ENCODE results near the gene SLC25A52.
"Not testable (repeated sequence)": the region's sequence is repeated elsewhere in the genome, so short reads cannot be mapped to it uniquely, and the experiment has no call there.

SLC25A52 gene

DNA sequence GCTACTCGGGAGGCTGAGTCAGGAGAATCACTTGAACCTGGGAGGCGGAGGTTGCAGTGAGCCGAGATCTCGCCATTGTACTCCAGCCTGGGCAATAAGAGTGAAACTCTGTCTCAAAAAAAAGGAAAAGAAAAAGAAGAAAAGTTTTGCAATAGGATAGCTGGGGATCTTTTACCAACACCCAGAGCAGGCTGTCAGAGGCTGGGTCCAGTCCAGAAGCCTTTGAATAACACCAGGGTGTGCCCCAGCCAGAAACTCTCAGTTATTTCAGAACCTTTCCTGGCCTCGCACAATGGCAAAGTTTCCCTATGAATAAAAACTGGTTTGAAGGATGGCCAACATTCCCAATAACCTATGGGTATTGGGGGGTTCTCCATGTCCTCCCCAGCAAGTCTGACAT is 17.1 kb downstream of the SLC25A52 start:
- DNase-seq (ENCODE audit: low read depth, low spot score); H3K27ac ChIP-seq: not testable (repeated sequence)

DNA sequence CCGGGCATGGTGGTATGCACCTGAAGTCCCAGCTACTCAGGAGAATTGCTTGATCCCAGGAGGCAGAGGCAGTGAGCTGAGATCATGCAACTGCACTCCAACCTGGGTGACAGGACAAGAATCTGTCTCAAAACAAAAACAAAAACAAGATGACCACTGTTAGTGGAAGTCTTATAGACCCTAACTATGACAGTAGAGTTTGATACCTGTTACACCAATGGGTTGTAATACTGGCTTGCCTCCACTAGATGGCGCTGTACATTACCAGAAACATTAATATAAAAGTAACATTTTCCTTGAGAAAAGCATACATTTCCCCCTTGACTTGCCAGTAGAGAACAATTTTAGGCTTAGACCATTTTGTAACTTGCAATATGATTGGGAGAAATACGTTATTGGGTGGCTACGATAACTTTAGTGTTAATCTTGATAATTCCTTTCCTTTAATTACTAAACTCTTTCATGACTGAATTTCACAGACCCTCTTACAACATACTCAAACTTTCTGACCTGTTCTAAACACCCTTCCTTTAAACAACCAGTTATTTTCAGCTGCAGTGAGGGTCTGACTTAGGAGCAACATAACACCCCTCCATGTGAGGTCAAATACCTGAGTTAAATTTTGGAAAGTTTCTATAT is 19.5 kb downstream of the SLC25A52 start:
- no peak overlapping the region for H3K27ac ChIP-seq
- DNase-seq (ENCODE audit: low read depth, low spot score) = no peak

DNA sequence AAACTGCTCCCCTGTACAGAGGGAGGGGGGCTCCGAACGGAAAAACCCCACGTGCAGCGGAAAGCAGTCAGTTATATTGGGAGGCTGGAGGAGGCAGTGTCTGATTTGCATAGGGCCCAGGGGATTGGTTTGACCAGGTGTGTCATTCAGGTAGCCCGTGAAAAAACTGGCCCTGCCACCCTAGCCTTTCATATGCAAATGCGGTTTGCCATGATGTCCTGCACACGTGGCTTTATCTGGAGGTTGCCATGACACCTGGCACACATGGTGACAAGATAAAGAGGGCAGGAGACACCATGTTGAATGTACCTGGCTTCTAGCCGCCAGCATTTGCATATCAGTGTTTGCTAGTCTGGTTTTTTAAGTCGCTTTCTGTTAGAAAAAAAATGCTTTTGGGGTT is 20.5 kb downstream of the SLC25A52 start:
- DNase-seq (ENCODE audit: low read depth, low spot score) = no peak
- H3K27ac ChIP-seq = no peak overlapping the region

DNA sequence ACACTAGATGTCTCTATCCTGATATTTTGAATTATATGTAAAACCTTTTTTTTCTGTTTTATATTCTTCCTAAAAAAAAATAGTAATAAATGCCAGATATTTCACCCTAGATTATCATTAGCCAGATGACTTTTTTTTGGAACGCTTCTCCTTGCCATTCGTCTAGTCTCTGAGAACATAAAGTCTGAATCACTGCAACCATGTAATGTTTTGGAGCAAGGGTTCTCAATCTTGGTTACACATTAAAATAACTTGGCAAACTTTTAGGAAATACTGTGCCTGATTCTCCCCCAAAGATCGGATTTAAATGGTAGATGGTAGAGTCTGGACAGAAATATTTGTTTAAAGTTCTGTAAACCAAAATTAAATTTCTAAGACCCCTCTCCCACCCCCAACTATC is 21.0 kb downstream of the SLC25A52 start:
- no peak overlapping the region for H3K27ac ChIP-seq
- DNase-seq (ENCODE audit: low read depth, low spot score) = no peak

DNA sequence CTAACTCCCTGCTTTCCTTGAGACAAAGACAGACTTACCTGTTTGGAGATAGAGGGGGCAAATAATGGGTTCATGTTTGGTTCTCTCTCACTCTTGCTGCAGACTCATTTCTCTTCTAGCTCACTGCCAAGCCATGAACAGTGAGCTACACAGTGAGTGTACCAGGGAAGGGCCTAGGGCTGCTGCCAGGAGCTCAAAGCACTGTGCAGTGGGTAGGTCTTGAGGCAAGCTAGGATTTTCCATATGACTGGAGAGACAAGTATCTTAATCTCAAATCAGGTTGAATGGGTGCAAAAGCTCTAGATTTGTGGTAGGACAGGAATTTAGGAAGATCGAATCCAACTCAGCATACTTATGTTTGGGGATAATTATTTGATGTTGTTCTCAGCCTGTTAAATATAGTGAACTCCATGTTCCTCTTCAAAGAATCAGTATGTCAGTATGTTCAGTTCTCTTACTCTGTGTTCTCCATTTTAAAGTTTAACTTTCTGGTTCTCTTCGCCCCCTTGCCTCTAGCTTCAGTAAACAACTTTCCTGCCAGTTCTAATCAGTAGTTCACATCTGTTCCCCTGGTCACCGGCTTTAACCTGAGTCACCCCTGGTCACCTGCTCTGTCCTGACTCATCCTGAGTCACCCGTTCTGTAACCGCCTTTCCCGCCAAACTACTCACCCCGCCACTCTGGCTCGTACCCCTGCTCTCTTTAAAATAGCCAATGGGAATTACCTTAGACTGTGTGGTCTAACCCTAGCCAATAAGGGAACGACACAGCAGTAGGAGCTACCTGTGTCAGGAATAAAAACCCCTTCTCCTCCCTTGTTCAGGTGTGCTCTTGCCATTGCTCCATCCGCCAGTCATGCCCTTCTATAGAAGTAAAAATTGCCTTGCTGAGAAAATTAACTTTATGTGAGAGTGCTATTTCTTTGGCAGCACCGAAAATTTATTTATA is 21.9 kb downstream of the SLC25A52 start:
- no peak for DNase-seq (ENCODE audit: low read depth, low spot score)
- no peak overlapping the region for H3K27ac ChIP-seq

DNA sequence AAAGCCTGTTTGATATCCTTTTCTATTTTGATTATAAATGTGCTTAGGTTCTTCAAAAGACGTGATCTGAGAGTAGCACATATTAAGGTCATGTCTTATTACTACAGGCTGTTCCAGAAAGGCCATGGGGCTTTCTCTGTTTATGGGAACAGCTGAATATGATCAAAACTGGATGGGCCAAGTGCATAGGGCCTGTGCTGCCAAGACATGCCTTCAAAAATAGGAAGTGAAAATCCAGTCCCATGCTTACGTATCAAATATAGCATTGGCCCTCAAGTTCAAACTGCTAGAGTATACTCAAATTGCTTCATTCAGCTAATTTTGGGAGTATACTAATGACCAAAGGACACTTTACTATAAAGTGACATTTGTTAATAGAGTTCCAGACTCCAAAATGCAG is 24.1 kb downstream of the SLC25A52 start:
- H3K27ac ChIP-seq = no peak overlapping the region
- DNase-seq (ENCODE audit: low read depth, low spot score) = no peak

DNA sequence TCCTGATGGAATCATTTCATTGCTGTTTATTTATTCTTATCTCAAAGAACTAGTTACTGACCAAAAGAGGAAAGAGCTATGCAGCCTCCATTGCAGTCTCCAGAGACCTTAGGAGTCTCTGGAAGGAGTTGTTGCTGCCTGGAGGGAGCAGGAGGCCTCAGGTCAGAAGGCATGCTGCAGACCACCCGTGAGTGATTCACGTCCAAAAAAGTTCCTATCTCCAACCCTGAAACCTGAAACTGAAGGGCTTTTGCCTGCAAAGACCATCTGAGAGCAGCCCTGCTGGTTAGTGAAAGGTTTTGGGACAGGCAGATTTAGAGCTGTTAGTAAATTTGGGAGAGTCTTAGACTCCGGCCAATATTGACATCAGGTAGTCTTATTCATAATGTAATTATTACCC is 29.1 kb downstream of the SLC25A52 start:
- H3K27ac ChIP-seq = no peak overlapping the region
- DNase-seq (ENCODE audit: low read depth, low spot score) = no peak

DNA sequence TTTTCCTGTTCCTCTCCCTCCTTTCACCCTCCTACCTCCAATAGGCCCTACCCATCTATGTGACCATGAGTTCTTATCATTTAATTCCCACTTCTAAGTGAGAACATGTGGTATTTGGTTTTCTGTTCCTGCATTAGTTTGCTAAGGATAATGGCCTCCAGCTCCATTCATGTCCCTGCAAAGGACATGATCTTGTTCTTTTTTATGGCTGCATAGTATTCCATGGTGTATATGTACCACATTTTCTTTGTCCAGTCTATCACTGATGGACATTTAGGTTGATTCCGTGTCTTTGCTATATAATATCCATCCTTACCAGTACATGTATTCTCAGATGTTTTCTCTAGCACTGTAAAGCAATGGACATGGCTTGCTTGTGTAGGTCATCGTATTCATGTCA is 31.5 kb downstream of the SLC25A52 start:
- not testable (repeated sequence) for H3K27ac ChIP-seq; DNase-seq (ENCODE audit: low read depth, low spot score)

DNA sequence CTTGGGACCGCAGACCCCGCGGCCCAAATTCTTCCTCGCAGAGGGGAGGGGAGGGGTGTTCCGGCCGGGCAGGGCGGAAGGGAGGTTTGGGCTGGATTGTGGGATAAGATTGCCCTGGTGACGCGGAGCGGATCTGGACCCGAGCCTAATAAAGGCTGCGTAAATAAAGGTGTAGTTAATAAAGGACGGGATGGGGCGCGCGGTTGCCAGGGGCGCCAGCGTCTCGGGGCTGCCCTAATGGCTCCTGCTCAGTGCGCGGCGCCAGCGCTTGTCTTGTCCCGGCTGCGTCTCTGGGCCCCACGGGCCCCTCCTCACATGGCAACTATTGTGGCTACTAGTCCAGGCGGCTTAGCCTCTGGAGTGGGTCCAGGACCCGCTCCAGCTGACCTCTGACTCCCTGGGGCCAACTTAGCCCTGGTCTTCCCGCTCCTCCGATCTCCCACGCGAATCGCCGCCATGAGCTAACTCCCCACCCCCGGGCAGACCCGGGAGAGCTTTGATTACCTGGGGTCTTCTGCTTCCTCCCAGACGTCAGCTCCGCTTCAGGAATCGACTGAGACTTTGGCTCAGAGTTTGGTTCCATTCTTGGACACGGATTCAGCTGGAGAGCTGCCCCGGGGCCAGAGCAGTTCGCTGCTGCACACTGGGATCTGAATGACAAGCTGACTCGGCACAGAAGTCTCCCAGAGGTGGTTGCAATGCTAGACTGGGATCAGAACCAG is 36.5 kb downstream of the SLC25A52 start:
- H3K27ac ChIP-seq = no peak overlapping the region
- no peak for DNase-seq (ENCODE audit: low read depth, low spot score)

DNA sequence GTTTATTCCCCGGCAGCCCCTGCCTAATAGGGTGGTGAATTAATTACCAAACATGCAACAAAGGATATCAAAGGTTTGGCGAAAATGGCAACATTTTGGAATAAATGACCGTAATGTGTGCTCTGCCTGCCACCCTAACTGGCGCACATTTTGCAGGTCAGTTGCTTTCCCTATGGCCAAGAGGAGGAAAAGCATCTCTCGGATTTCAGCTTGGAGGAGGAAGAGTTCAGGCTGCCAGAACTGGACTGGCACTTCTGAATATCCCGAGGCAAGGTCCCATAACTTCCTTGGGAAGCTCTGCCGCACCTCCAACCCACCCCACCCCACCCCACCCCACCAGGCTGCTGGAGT is 37.1 kb downstream of the SLC25A52 start:
- no peak for DNase-seq (ENCODE audit: low read depth, low spot score)
- H3K27ac ChIP-seq = no peak overlapping the region

DNA sequence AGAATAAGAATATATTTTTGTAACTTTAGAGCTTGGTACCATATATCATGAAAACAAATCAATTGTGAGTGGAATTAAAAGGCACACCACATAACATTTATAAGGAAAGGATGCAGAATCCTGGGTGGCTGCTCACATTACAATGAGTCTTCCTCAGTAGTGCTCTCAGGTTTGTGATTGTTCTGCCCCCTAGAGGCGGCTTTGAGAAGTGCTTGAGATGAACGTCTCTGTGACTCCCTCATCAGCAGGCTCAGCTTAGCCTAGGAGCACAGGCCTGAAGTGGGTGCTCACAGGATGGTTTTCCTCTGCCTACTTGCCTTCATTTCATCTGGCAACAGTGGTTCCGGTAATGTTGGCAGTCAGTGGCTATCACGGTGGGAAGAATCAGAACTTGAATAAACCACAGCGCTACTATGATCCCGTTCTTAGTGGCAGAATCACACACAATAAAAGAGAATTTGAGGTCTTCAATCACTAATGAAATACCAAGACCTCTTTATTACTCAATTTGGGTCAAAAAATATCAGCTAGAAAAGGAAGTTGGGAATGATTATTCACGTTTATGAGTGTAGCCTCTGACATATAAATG is 38.2 kb downstream of the SLC25A52 start:
- H3K27ac ChIP-seq = no peak overlapping the region
- peak; percentile 18 for DNase-seq (ENCODE audit: low read depth, low spot score)

DNA sequence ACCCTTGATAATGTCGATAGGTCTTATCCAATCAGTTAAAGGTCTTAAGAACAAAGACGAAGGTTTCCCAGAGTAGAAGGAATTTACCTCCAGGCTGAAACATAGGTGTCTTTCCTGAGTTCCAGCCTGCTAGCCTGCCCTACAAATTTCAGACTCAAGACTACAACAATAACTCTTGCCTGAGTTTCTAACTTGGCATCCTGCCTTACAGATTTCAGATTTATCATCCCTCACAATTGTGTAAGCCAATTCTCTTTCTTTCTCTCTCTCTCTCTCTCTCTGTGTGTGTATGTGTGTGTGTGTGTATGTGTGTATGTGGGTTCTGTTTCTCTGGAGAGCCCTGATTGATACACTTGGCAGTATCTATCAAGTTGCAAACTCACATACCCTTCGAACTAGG is 39.1 kb downstream of the SLC25A52 start:
- no peak overlapping the region for H3K27ac ChIP-seq
- no peak for DNase-seq (ENCODE audit: low read depth, low spot score)

DNA sequence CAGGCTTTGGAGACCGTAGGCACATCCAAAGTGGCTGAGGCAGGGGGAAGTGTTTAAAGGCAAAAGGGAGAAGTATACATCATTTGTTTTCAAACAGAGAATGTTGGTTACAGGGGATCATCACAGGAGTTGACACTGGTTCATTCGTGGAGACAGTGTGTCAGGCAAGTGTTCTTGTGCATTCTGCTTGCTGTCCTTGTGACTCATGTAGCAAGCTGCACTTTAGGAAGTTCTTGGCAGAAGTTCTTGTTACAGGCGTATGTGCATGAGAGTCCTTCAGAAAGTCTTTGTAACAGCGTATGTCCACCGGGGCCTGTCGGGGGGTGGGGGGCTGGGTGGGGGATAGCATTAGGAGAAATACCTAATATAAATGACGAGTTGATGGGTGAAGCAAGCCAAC is 39.8 kb downstream of the SLC25A52 start:
- H3K27ac ChIP-seq = no peak overlapping the region
- DNase-seq (ENCODE audit: low read depth, low spot score) = no peak

DNA sequence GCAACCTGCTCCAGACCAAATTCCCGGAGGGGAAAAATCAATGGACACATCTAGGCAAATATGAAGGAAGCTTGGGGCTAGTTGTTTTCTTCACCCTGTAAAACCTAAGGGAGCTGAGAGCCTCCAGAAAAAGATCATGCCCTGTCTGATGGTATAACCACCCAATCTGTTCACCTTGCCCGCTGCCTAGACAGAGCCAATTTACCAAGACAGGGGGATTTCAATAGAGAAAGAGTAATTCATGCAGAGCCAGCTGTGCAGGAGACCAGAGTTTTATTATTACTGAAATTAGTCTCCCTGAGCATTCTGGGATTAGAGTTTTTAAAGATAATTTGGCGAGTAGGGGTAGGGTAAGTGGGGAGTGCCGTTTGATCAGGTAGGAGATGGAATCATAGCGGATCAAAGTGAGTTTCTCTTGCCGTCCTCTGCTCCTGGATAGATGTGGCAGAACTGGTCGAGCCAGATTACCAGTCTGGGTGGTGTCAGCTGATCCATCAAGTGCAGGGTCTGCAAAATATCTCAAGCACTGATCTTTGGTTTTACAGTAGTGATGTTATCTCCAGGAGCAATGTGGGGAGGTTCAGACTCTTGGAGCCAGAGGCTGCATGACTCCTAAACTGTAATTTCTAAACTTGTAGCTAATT is 41.2 kb downstream of the SLC25A52 start:
- DNase-seq (ENCODE audit: low read depth, low spot score) = no peak

DNA sequence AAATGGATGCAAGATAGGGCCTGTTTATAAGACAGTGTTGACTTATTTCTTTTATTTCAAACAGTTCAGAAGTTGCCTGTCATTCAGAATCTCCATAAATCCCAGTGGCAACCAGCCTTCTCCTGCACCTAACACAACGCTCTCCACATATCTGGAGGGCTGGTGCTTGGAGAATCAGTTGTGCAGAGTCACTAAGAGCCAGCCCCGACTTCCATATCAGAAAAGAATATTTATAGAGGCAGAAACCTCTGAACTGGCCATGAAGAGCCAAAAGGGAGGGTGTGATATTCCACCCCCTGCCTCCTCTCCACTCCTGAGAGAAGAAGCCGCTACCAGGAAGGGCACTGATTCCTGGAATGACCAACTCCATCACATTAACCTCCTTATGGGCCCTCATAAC is 42.3 kb downstream of the SLC25A52 start:
- no peak overlapping the region for H3K27ac ChIP-seq
- DNase-seq (ENCODE audit: low read depth, low spot score) = no peak

More for the DNA sequence above, 41.2 kb downstream of the SLC25A52 start:
- no peak overlapping the region for H3K27ac ChIP-seq

DNA sequence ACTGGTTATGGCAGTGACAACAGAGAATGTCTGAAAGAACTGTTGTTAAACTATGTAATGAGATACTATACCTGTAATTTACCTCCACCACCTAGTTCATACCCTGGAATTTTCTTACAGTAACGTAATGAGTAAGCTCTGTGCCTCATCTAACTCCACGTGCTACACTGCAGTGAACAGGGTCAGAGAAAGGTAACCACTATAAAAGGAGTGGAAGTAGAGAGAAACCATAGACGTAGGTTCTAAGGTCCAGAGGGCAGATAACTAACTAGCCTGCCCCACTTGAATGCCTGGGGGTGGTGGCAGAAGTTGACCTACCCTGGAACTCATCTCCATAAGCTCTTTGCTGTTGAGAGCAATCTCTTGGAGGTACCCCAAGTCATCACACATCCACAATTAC is 44.3 kb downstream of the SLC25A52 start:
- no peak overlapping the region for H3K27ac ChIP-seq
- DNase-seq (ENCODE audit: low read depth, low spot score) = no peak

DNA sequence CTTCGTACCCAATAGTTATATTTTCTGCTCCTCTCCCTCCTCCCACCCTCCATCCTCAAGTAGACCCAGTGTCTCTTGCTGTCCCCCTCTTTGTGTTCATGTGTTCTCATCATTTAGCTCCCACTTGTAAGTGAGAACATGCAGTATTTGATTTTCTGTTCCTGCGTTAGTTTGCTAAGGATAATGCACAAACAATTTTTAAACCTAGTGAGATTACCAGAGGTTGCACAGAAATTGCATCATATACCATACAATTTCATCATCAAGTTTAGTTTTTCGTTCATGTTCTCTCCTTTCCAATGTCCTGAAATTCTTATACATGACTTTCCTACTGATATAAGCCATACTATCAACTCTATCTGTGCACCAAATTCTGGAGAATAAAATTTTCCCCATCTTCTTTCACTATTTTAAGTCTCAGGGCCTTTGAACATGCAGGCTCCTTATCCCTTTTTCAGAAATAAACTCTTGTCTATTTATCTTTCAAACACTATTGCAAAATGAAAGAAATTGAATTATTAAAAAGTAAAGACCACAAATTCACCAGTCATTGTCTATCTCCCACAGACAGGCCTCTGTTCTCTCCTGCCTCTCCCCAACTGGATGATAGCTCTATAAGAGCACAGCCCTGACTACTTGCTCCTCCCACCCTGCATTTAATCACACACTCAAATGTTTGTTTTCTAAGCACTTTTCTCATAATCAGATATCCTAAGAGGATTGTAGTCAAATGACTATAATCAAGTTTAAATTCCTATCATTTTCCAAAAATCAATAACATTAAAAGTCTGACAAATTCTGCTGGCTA is 49.1 kb downstream of the SLC25A52 start:
- DNase-seq (ENCODE audit: low read depth, low spot score) = no peak
- no peak overlapping the region for H3K27ac ChIP-seq

DNA sequence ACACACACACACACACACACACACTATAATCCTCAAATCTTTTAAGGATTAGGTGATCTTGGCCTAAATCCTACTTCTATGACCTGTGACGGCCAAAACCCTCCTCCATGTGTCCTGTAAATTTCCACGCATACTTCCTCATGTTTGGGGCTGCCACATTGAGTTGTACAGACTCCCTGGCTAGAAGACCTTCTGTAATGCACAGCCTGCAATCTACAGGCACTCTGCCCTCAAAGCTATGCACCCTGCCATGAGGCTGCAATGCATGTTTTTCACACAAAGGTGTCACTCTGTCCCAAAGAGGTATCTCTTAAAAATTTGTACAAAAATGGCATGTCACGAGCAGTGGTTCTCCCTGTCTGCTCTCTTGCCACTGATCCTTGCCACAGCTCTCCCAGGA is 49.9 kb downstream of the SLC25A52 start:
- H3K27ac ChIP-seq = no peak overlapping the region
- DNase-seq (ENCODE audit: low read depth, low spot score) = no peak
